CD8-positive, alpha-beta memory T cell (primary cell): ENCODE measurements around the gene ANTXR1. TPM values are rescaled to one million over a fixed set of nuclear protein-coding genes. Genes with fewer than 3 reads are reported as not detected.

Experiments used
- CTCF ChIA-PET: fragments of 350-600 bp; sonication (Branson Sonifier 250); formaldehyde crosslinking; loops from one replicate; lab custom pipeline; 2021; ENCODE audit warnings: antibody characterized with exemption; lab: Charles Lee
- POLR2A ChIA-PET: fragments of 350-600 bp; sonication (Branson Sonifier 250); formaldehyde crosslinking; loops from one replicate; lab custom pipeline; 2021; ENCODE audit warnings: antibody characterized with exemption; lab: Charles Lee
- DNase-seq, 5 donors: peaks; one replicate each; pipeline versions ENCODE4 v3.0.0 to v3.0.0-alpha.2; 2020 to 2022; ENCODE audit warnings: mixed read lengths in 1 of 5
- H3K27ac ChIP-seq: one replicate; pipeline ENCODE4 v1.7.0; 2013; ENCODE audit warnings: low read depth, mild to moderate bottlenecking, low read length, moderate library complexity
- H3K27me3 ChIP-seq: 2 replicates; pipeline ENCODE4 v1.7.0; 2013; ENCODE audit warnings: low read length, mild to moderate bottlenecking; ENCODE audit not compliant: insufficient read depth, poor library complexity, severe bottlenecking
- H3K36me3 ChIP-seq: 2 replicates; pipeline ENCODE4 v1.7.0; 2013; ENCODE audit warnings: mild to moderate bottlenecking, low read length, moderate library complexity; ENCODE audit not compliant: insufficient read depth
- H3K4me1 ChIP-seq: 2 replicates; pipeline ENCODE4 v1.7.0; 2013; ENCODE audit warnings: mild to moderate bottlenecking, low read length, moderate library complexity; ENCODE audit not compliant: insufficient read depth
- H3K4me3 ChIP-seq: 2 replicates; pipeline ENCODE4 v1.7.0; 2013; ENCODE audit warnings: mild to moderate bottlenecking, low read length
- H3K9me3 ChIP-seq: 2 replicates; pipeline ENCODE4 v1.7.0; 2013; ENCODE audit warnings: mild to moderate bottlenecking, low read length
- H3K27ac Mint-ChIP-seq, 8 donors: one replicate each; pipeline ENCODE4 v1.8.0; 2020 to 2021; ENCODE audit warnings: mixed read lengths in 8 of 8, mild to moderate bottlenecking in 6 of 8, inconsistent platforms in 3 of 8, moderate library complexity in 3 of 8
- H3K27me3 Mint-ChIP-seq, 2 donors: one replicate each; pipeline ENCODE4 v1.8.0; 2020 to 2021; ENCODE audit warnings: mixed read lengths in 2 of 2, mild to moderate bottlenecking in 1 of 2, moderate library complexity in 1 of 2
- H3K36me3 Mint-ChIP-seq, 3 donors: one replicate each; pipeline ENCODE4 v1.8.0; 2020 to 2021; ENCODE audit warnings: mixed read lengths in 3 of 3, inconsistent platforms in 1 of 3, mild to moderate bottlenecking in 1 of 3
- H3K4me1 Mint-ChIP-seq, 3 donors: one replicate each; pipeline ENCODE4 v1.8.0; 2020 to 2021; ENCODE audit warnings: mixed read lengths in 3 of 3, inconsistent platforms in 1 of 3, mild to moderate bottlenecking in 1 of 3
- H3K4me3 Mint-ChIP-seq, 7 donors: one replicate each; pipeline ENCODE4 v1.8.0; 2020 to 2021; ENCODE audit warnings: mixed read lengths in 7 of 7, mild to moderate bottlenecking in 6 of 7, moderate library complexity in 4 of 7, inconsistent platforms in 2 of 7
- H3K9me3 Mint-ChIP-seq, 5 donors: one replicate each; pipeline ENCODE4 v1.8.0; 2020 to 2022; ENCODE audit warnings: mixed read lengths in 5 of 5, mild to moderate bottlenecking in 3 of 5, moderate library complexity in 2 of 5, inconsistent platforms in 1 of 5
- polyA plus RNA-seq: library from polyadenylated mRNA; unstranded; fragments of 300-500 nt; fragmentation: Illumina TruSeq; gene quantifications from one replicate; pipeline ENCODE4 v1.2.3, GENCODE V29; 2021
- total RNA-seq, 2 experiments: library from RNA; stranded (reverse); gene quantifications; one replicate each; pipeline ENCODE4 v1.2.3, GENCODE V29; 2021

Gene ANTXR1
- total and polyA plus RNA-seq, 3 experiments from 2014 or later, result 0.22 to 0.27 TPM; not detected in 1

DNA sequence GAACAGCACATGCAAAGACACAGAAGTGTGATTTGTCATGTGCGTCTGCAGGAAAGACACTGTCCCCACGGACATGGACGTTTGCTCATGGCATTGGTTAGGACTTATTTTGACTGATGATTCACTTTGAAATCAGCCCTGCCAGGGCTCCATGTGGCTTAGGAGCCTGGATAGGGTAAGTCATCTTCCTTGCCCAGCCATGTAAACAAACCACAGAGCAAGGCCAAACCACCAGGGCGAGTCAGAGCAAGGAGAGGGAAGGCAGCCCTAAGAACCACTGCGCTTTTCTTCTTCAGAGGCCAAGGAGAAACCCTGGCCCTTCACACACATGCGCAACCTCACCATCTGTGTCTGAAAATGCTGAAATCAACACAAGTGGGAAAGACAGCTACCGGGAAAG is 285.3 kb downstream of the ANTXR1 start:
- peak overlapping the region in 1 of 8 donors; percentile 8 for H3K27ac Mint-ChIP-seq
- Histone ChIP-seq H3K27me3 (no peaks in the 10 kb centered on the region), H3K9me3 (no peaks in the 10 kb centered on the region), H3K27ac (no peak overlapping the region), H3K4me3 (no peak overlapping the region), H3K36me3 (no peaks in the 10 kb centered on the region), H3K4me1 (no peaks in the 10 kb centered on the region)
- POLR2A ChIA-PET, result no interaction called here
- no peaks in the 10 kb centered on the region for H3K36me3 Mint-ChIP-seq
- no peaks in the 10 kb centered on the region for H3K4me1 Mint-ChIP-seq
- no peak for DNase-seq
- peaks cover 4 to 42% of the 10 kb centered on the region in 2 donors for H3K27me3 Mint-ChIP-seq
- no peak overlapping the region for H3K4me3 Mint-ChIP-seq
- CTCF ChIA-PET, result no interaction called here
- H3K9me3 Mint-ChIP-seq, result peaks cover 0 to 2% (median 2%) of the 10 kb centered on the region in 5 donors

DNA sequence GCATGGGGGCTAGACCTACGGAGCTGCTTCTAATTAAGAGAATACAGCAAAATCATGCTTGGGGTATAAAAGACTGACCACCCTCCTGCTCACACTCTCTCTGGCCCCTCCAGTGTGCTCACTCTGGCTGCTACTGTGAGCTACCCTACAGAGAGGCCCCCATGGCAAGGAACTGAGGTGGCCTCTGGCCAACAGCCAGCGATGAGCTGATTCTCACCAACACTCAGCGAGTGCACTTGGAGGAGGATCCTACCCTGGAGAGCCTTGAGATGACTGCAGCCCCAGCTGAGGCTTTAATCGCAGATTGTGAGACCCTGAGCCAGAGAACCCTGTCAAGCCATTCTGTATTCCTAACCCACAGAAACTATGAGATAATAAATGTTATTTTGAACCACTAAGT is 285.9 kb downstream of the ANTXR1 start:
- Histone ChIP-seq H3K36me3 (no peaks in the 10 kb centered on the region), H3K27me3 (no peaks in the 10 kb centered on the region), H3K9me3 (no peaks in the 10 kb centered on the region), H3K4me3 (no peak overlapping the region), H3K27ac (no peak overlapping the region), H3K4me1 (no peaks in the 10 kb centered on the region)
- POLR2A ChIA-PET, result no interaction called here
- H3K4me1 Mint-ChIP-seq, result no peaks in the 10 kb centered on the region
- no peak for DNase-seq
- peaks cover 4 to 43% of the 10 kb centered on the region in 2 donors for H3K27me3 Mint-ChIP-seq
- no peak overlapping the region for H3K27ac Mint-ChIP-seq
- no peaks in the 10 kb centered on the region for H3K36me3 Mint-ChIP-seq
- CTCF ChIA-PET, result no interaction called here
- no peak overlapping the region for H3K4me3 Mint-ChIP-seq
- peaks cover 0 to 3% (median 2%) of the 10 kb centered on the region in 5 donors for H3K9me3 Mint-ChIP-seq

Other genes starting within 250 kb of the ANTXR1 start
- gene BMP10, start 141.8 kb upstream of the ANTXR1 start, total RNA-seq, result not detected
- not detected for gene BMP10, start 141.8 kb upstream of the ANTXR1 start, polyA plus RNA-seq
- not detected for gene GKN2, start 60.3 kb upstream of the ANTXR1 start, total RNA-seq
- not detected for gene GKN2, start 60.3 kb upstream of the ANTXR1 start, polyA plus RNA-seq
- not detected for gene GKN1, start 38.5 kb upstream of the ANTXR1 start, total RNA-seq
- not detected for gene GKN1, start 38.5 kb upstream of the ANTXR1 start, polyA plus RNA-seq